Esophagus muscularis mucosa (tissue), 4 donors: ENCODE measurements around the gene CFAP73. TPM values are rescaled to one million over a fixed set of nuclear protein-coding genes. Genes with fewer than 3 reads are reported as not detected.

ENCODE experiments used
- DNase-seq: peaks from one replicate; pipeline ENCODE4 v3.0.0-alpha.2; 2017; ENCODE audit errors: extremely low spot score
- H3K27ac ChIP-seq, 4 donors: fragments of 200-600 bp; sonication (generic); replicated peaks in 1 of 4; 1 replicate in 3 of 4; 2 replicates in 1 of 4; pipeline ENCODE4 v1.5.1; 2016 to 2019; ENCODE audit warnings: mild to moderate bottlenecking in 1 of 4
- H3K27me3 ChIP-seq, 4 donors: fragments of 200-600 bp; sonication (generic); one replicate each; pipeline versions ENCODE4 v1.5.1 to v1.6.0; 2016 to 2019
- H3K36me3 ChIP-seq, 4 donors: fragments of 200-600 bp; sonication (generic); one replicate each; pipeline ENCODE4 v1.5.1; 2016 to 2019
- H3K4me1 ChIP-seq, 4 donors: fragments of 200-600 bp; sonication (generic); one replicate each; pipeline ENCODE4 v1.5.1; 2016 to 2019
- H3K4me3 ChIP-seq, 4 donors: fragments of 200-600 bp; sonication (generic); 1 replicate in 2 of 4; 2 replicates in 2 of 4; pipeline ENCODE4 v1.5.1; 2016 to 2019; ENCODE audit warnings: mild to moderate bottlenecking in 4 of 4, moderate library complexity in 1 of 4
- H3K9me3 ChIP-seq, 4 donors: fragments of 200-600 bp; sonication (generic); 1 replicate in 3 of 4; 2 replicates in 1 of 4; pipeline ENCODE4 v1.5.1; 2016 to 2019
- CTCF ChIP-seq, 3 experiments: fragments of 200-600 bp in 2 of 3; fragments of 450-650 bp in 1 of 3; sonication (generic) in 2 of 3; IDR thresholded peaks; one replicate each; pipeline ENCODE4 v1.5.1; 2017 to 2019; ENCODE audit warnings: antibody characterized with exemption in 3 of 3, mild to moderate bottlenecking in 2 of 3, moderate library complexity in 1 of 3
- EP300 ChIP-seq: sonication (generic); formaldehyde crosslinking; IDR thresholded peaks from one replicate; pipeline ENCODE4 v1.6.1; 2017; ENCODE audit warnings: antibody characterized with exemption
- POLR2A ChIP-seq: fragments of 450-650 bp; IDR thresholded peaks from one replicate; pipeline ENCODE4 v1.6.1; 2017; ENCODE audit warnings: antibody characterized with exemption, moderate library complexity, mild to moderate bottlenecking, low read depth
- POLR2AphosphoS5 ChIP-seq, 2 donors: sonication (generic); formaldehyde crosslinking; IDR thresholded peaks; one replicate each; pipeline ENCODE4 v1.6.1; 2017; ENCODE audit warnings: antibody characterized with exemption in 2 of 2
- WGBS: methylation state at CpG from one replicate; pipeline ENCODE4 v1.1.5; 2018; 5-methylcytosine and 5-hydroxymethylcytosine counted together
- intact Hi-C: fragments of 100-400 bp; cut with DNase I; formaldehyde crosslinking; loops from one replicate; pipeline ENCODE4 v1.15.1; 2023
- total RNA-seq, 4 donors: library from RNA; depleted of rRNA; stranded (reverse); fragments of >200 nt; gene quantifications; one replicate each; pipeline versions ENCODE4 v1.1.0 to v1.2.1, GENCODE V29; 2016

Gene CFAP73
- total RNA-seq, 4 donors from 2014 or later = not detected

GRCh38 chr12:113155646-113156045 lies 6.1 kb downstream of the CFAP73 start:
- Histone ChIP-seq H3K9me3 (no peaks in the 10 kb centered on the region), H3K4me1 (peaks cover 18 to 28% (median 27%) of the 10 kb centered on the region in 4 donors), H3K27me3 (peaks cover 0 to 84% (median 25%) of the 10 kb centered on the region in 4 donors), H3K4me3 (no peak overlapping the region), H3K27ac (no peak overlapping the region), H3K36me3 (peaks cover 21 to 35% (median 35%) of the 10 kb centered on the region in 4 donors)
- intact Hi-C loops = no loop called here
- DNase-seq = no peak
- 63% methylated on average over 7 of the region's 7 CpGs for WGBS
- TF ChIP-seq POLR2A = no peak
- no peak for TF ChIP-seq EP300
- no peak for TF ChIP-seq CTCF (IDR thresholded peaks at IDR 0.05)
- no peak for TF ChIP-seq POLR2AphosphoS5 (IDR thresholded peaks at IDR 0.05)

GRCh38 chr12:113157218-113157859 lies 7.8 kb downstream of the CFAP73 start:
- peaks cover 0 to 77% (median 20%) of the 10 kb centered on the region in 4 donors for H3K27me3 ChIP-seq
- intact Hi-C loops = no loop called here
- H3K4me3 ChIP-seq = no peak overlapping the region
- H3K36me3 ChIP-seq = peaks cover 38 to 52% (median 52%) of the 10 kb centered on the region in 4 donors
- no peak for DNase-seq
- H3K27ac ChIP-seq = no peak overlapping the region
- no peaks in the 10 kb centered on the region for H3K9me3 ChIP-seq
- TF ChIP-seq POLR2AphosphoS5 (IDR thresholded peaks at IDR 0.05) (no peak), POLR2A (no peak), EP300 (no peak), CTCF (IDR thresholded peaks at IDR 0.05) (no peak)
- WGBS = 87% methylated on average over 9 of the region's 12 CpGs
- H3K4me1 ChIP-seq = peaks cover 18 to 28% (median 26%) of the 10 kb centered on the region in 4 donors

- WGBS = 95% methylated on average over 23 of the region's 26 CpGs
- Histone ChIP-seq H3K4me1 (peaks cover 6 to 16% (median 13%) of the 10 kb centered on the region in 4 donors), H3K36me3 (peaks cover 51 to 65% (median 65%) of the 10 kb centered on the region in 4 donors), H3K27me3 (peaks cover 0 to 73% (median 12%) of the 10 kb centered on the region in 4 donors), H3K27ac (no peak overlapping the region), H3K4me3 (no peak overlapping the region), H3K9me3 (no peaks in the 10 kb centered on the region)
- no peak for DNase-seq
- no peak for TF ChIP-seq POLR2A
- TF ChIP-seq POLR2AphosphoS5 (IDR thresholded peaks at IDR 0.05) = no peak
- no peak for TF ChIP-seq CTCF (IDR thresholded peaks at IDR 0.05)
- no peak for TF ChIP-seq EP300
- intact Hi-C loops = no loop called here
Observed at GRCh38 chr12:113158439-113159203, 9.1 kb downstream of the CFAP73 start.

GRCh38 chr12:113159937-113160336 lies 10.4 kb downstream of the CFAP73 start:
- H3K27ac ChIP-seq = no peak overlapping the region
- no peak overlapping the region for H3K4me3 ChIP-seq
- DNase-seq = no peak
- H3K27me3 ChIP-seq = peaks cover 0 to 67% (median 5%) of the 10 kb centered on the region in 4 donors
- intact Hi-C loops = no loop called here
- H3K36me3 ChIP-seq = peaks cover 62 to 78% (median 78%) of the 10 kb centered on the region in 4 donors
- no peaks in the 10 kb centered on the region for H3K9me3 ChIP-seq
- TF ChIP-seq CTCF (IDR thresholded peaks at IDR 0.05) (no peak), POLR2A (no peak), POLR2AphosphoS5 (IDR thresholded peaks at IDR 0.05) (no peak), EP300 (no peak)
- peaks cover 0 to 3% (median 2%) of the 10 kb centered on the region in 4 donors for H3K4me1 ChIP-seq
- 81% methylated on average over 3 of the region's 7 CpGs for WGBS
